AG09309 (cell line): ENCODE results near the gene ARHGAP25.
A peak's percentile ranks its signal among the peaks of the same experiment; 100 is the strongest.

Experiments used
- DNase-seq: peaks from one replicate; pipeline ENCODE4 v3.0.0-alpha.2; 2010; ENCODE audit warnings: low read depth
- H3K4me3 ChIP-seq: 2 replicates; pipeline ENCODE4 v1.5.1; 2011; ENCODE audit warnings: mild to moderate bottlenecking, low read depth, low read length, moderate library complexity; ENCODE audit not compliant: control insufficient read depth
- CTCF ChIP-seq: IDR thresholded peaks from 2 replicates; pipeline ENCODE4 v1.5.1; 2011; ENCODE audit warnings: mild to moderate bottlenecking, low read depth, low read length, inconsistent platforms; ENCODE audit not compliant: insufficient read depth, control insufficient read depth; ENCODE audit errors: missing control alignments

ARHGAP25 gene

DNA sequence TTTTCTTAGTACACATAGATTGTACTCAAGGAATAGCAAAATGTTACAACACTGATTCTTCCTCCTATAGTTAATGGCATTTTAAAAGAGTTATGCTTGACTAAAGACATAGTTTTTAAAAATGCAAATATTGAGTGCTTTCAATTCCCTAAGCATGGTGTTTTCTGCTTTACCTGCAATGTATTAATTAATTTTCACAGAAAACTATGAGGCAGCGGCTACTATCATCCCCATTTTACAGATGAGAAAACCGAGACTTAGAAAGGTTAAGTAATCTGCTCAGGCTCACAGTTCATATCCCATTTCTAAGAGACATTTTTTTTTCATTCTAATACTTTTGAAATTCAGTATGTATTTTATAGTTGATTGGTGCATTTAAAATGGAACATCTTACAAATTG lies 98.6 kb downstream of the ARHGAP25 start:
- H3K4me3 ChIP-seq, result no peak overlapping the region
- TF ChIP-seq CTCF, result no peak
- no peak for DNase-seq

- H3K4me3 ChIP-seq, result no peak overlapping the region
- DNase-seq, result no peak
- no peak for TF ChIP-seq CTCF
These were observed 100.2 kb downstream of the ARHGAP25 start for GRCh38 chr2:68834737-68835376.

DNA sequence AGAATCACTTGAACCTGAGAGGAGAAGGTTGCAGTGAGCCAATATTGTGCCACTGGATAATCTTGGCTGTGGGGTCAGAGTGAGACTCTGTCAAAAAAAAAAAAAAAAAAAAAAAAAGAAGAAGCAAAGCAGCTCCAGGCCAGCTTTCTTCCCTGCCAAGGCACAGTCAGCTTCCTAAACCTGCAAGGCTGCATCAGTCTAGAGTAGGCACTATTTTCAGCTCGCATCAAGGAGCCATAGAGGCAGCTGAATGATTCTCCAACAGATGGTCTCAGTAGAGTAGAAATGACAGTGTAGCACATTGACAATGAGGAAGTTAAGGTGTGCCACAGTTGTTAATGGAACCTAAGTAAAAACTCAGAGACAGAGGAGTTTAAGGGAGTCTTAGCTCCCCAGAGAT lies 101.0 kb downstream of the ARHGAP25 start:
- no peak for TF ChIP-seq CTCF
- no peak for DNase-seq
- H3K4me3 ChIP-seq, result no peak overlapping the region

DNA sequence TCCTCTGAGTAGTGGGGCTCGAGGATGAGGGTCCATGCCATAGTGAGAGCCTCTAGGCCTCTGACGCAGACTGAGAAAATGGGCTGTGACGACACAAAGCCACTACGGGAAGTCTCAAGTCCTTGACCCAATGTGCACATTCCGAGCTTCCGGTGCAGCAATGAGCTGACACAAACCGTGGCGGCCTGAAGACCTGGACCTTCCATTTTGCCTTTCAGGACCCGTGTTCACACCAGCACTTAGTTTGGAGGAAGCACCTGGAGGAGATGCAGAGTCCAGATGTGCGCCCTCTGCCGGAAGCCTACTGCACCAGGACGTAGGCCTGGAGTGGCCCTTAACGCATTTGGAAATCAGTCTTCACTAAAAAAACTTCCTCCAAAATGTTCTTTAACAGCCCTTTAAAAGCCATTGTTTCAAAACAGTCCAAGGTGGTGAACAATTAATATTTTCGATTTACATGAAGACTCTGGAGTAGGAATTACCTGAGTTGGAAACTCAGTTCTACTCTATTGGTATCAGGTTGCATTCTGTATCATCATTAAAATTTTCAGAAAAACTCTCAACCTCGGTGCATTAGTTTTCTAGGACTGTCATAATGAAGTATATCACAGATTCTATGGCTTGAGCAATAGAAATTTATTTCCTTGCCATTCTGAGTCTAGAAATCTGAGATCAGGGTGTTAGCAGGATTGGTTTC lies 102.7 kb downstream of the ARHGAP25 start:
- no peak overlapping the region for H3K4me3 ChIP-seq
- no peak for DNase-seq
- peak; percentile 37 for TF ChIP-seq CTCF

GRCh38 chr2:68837861-68838341 lies 103.3 kb downstream of the ARHGAP25 start:
- no peak overlapping the region for H3K4me3 ChIP-seq
- no peak for TF ChIP-seq CTCF
- DNase-seq, result no peak

- no peak overlapping the region for H3K4me3 ChIP-seq
- no peak for DNase-seq
- TF ChIP-seq CTCF, result no peak
These were observed 104.0 kb downstream of the ARHGAP25 start for GRCh38 chr2:68838641-68839040.
